Fibroblast of mammary gland (primary cell): ENCODE results near the gene RGS9.
A peak's percentile ranks its signal among the peaks of the same experiment; 100 is the strongest.

Source experiments
- DNase-seq: peaks from one replicate; pipeline ENCODE4 v3.0.0-alpha.2; 2010; ENCODE audit warnings: low read depth
- H3K4me3 ChIP-seq: 2 replicates; pipeline ENCODE4 v1.5.1; 2011; ENCODE audit warnings: low read depth, mild to moderate bottlenecking, low read length, moderate library complexity; ENCODE audit not compliant: control insufficient read depth
- TF ChIP-seq, protein P1 (sequence below): conservative IDR thresholded peaks from 2 replicates; pipeline ENCODE4 v1.5.1; 2011; ENCODE audit warnings: low read depth, low read length, inconsistent platforms; ENCODE audit not compliant: control insufficient read depth, insufficient read depth

The RGS9 gene

DNA sequence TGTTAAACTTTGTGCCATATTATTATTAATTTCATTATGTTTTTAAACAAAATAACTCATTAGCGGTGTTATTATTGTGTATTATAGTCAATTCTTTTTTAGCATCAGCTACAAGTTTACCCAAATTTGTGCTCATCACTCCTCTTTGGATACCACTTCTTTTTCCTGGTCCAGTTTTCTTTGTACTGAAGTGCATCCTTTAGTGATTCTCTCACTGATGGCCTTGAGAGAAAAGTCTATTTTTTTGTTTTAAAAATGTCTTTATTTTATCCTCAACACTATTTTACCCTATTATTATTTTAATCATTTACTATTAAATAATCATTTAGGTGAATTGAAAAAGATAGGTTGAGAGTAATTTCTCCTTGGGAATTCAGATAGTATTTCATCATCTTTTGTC is 99.2 kb downstream of the RGS9 start:
- no peak overlapping the region for H3K4me3 ChIP-seq
- TF ChIP-seq, protein P1, sequence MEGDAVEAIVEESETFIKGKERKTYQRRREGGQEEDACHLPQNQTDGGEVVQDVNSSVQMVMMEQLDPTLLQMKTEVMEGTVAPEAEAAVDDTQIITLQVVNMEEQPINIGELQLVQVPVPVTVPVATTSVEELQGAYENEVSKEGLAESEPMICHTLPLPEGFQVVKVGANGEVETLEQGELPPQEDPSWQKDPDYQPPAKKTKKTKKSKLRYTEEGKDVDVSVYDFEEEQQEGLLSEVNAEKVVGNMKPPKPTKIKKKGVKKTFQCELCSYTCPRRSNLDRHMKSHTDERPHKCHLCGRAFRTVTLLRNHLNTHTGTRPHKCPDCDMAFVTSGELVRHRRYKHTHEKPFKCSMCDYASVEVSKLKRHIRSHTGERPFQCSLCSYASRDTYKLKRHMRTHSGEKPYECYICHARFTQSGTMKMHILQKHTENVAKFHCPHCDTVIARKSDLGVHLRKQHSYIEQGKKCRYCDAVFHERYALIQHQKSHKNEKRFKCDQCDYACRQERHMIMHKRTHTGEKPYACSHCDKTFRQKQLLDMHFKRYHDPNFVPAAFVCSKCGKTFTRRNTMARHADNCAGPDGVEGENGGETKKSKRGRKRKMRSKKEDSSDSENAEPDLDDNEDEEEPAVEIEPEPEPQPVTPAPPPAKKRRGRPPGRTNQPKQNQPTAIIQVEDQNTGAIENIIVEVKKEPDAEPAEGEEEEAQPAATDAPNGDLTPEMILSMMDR: no peak
- DNase-seq: no peak

DNA sequence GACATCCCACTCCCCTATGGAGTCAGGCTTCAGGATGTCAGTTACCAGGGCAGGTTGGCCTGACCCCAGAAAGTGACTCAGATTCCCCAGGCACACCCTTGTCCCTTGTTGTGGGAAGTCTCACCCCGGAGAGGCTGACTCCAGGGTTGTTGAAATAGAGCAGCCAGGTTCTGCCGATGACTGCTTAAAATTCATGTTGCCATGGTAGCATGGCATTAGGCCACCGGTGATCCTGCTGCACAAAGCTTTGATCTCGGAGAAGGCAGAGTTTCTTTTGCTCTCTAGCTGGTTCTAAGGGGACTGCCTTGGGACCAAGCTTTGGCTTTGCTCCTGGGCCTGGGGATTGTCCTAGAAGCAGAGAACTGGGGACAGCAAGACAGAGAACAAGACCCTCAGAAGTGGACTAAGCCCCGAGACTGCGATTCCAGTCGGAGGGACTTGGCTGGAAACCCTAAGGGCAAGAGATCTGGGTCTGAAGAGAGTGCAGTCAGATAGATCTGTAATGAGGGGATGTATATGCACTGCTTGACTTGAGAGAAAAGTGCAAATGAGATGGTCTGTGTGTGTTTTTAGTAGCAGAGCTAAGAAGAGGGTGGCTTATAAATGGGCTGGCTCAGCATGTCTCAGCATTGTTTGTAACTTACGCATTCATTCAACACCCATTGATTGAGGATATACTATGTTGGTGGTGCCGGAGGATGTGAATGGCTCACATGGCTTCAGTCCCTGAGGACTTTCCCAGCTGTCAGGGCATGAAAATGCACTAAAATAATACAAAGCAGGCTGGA is 106.9 kb downstream of the RGS9 start:
- no peak overlapping the region for H3K4me3 ChIP-seq
- peak; percentile 62 for DNase-seq
- TF ChIP-seq, protein P1: no peak

- DNase-seq: no peak
- TF ChIP-seq, protein P1: no peak
- no peak overlapping the region for H3K4me3 ChIP-seq
Measured at GRCh38 chr17:65246252-65246651, 109.1 kb downstream of the RGS9 start.

- TF ChIP-seq, protein P1: no peak
- DNase-seq: no peak
- H3K4me3 ChIP-seq: no peak overlapping the region
Measured at GRCh38 chr17:65249774-65250173, 112.6 kb downstream of the RGS9 start.

DNA sequence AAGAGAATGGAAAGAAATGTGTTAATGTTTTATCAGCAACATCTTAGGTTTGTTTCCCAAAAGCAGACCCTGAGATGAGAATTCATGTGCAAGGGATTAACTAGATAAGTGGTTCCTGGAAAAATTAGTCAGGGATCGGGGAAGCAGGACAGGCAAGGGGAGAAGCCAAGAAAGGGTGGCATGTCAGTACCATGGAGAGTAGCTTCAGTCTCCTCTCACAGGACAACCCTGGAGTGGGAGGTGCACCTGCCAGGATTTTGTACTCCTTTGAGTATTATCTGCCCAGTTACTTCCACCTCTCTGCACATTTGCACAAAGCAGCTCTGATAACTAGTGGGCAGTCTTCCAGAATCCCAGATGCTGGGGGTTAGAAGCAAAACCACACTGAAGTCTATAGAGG is 117.0 kb downstream of the RGS9 start:
- no peak overlapping the region for H3K4me3 ChIP-seq
- TF ChIP-seq, protein P1: no peak
- peak; percentile 19 for DNase-seq

- TF ChIP-seq, protein P1: no peak
- no peak overlapping the region for H3K4me3 ChIP-seq
- DNase-seq: no peak
Measured at GRCh38 chr17:65259281-65259680, 122.1 kb downstream of the RGS9 start.
